Activated naive CD8-positive, alpha-beta T cell treated with anti-CD3 and anti-CD28 coated beads, Interleukin-2, amount 10 ng/mL, durations not matched to agents 7 days and 5 days (primary cell): ENCODE data around the gene PRR5. TPM values are rescaled to one million over a fixed set of nuclear protein-coding genes. Genes with fewer than 3 reads are reported as not detected.
"Not testable (repeated sequence)": the region's sequence is repeated elsewhere in the genome, so short reads cannot be mapped to it uniquely, and the experiment has no call there.

Experiments used
- ATAC-seq: fragments of 150-1000 bp; cut with Tn5 transposase; one replicate; pipeline ENCODE4 v1.10.0; 2021; ENCODE audit warnings: low read depth, moderate library complexity
- POLR2A ChIA-PET: fragments of 350-600 bp; sonication (Branson Sonifier 250); formaldehyde crosslinking; loops from one replicate; lab custom pipeline; 2021; ENCODE audit warnings: antibody characterized with exemption; lab: Charles Lee
- DNase-seq: peaks from one replicate; pipeline ENCODE4 v3.0.0; 2021
- H3K27ac Mint-ChIP-seq: one replicate; pipeline ENCODE4 v1.8.0; 2022; ENCODE audit warnings: mild to moderate bottlenecking, mixed read lengths
- H3K27me3 Mint-ChIP-seq: one replicate; pipeline ENCODE4 v1.8.0; 2022; ENCODE audit warnings: mild to moderate bottlenecking, moderate library complexity, mixed read lengths
- H3K36me3 Mint-ChIP-seq: one replicate; pipeline ENCODE4 v1.8.0; 2021; ENCODE audit warnings: mild to moderate bottlenecking, mixed read lengths
- H3K4me1 Mint-ChIP-seq: one replicate; pipeline ENCODE4 v1.8.0; 2021; ENCODE audit warnings: mixed read lengths
- H3K4me3 Mint-ChIP-seq: one replicate; pipeline ENCODE4 v1.8.0; 2022; ENCODE audit warnings: mild to moderate bottlenecking, moderate library complexity, mixed read lengths
- H3K9me3 Mint-ChIP-seq: one replicate; pipeline ENCODE4 v1.8.0; 2021; ENCODE audit warnings: mixed read lengths
- total RNA-seq, 2 experiments: library from RNA; stranded (reverse); gene quantifications; one replicate each; pipeline ENCODE4 v1.2.3, GENCODE V29; 2021

The PRR5 gene
- total RNA-seq, 2 experiments from 2014 or later, result 51.5 to 52.3 TPM

GRCh38 chr22:44677871-44678555, 24.0 kb upstream of the PRR5 start:
- no peaks in the 10 kb centered on the region for H3K9me3 Mint-ChIP-seq
- DNase-seq (no peak), ATAC-seq (no peak)
- no peak overlapping the region for H3K4me3 Mint-ChIP-seq
- H3K36me3 Mint-ChIP-seq, result peaks cover 3% of the 10 kb centered on the region
- POLR2A ChIA-PET, result interaction anchor here (0.6 to 1.9 kb wide), 3 partner anchors 10 to 20 kb away, joined by 3 to 10 read pairs (median 7); no protein-coding TSS in a partner anchor
- no peaks in the 10 kb centered on the region for H3K27me3 Mint-ChIP-seq
- H3K27ac Mint-ChIP-seq, result peak overlapping the region; percentile 5
- peaks cover 45% of the 10 kb centered on the region for H3K4me1 Mint-ChIP-seq

- peak overlapping the region; percentile 49 for H3K27ac Mint-ChIP-seq
- peaks cover 50% of the 10 kb centered on the region for H3K4me1 Mint-ChIP-seq
- no peaks in the 10 kb centered on the region for H3K27me3 Mint-ChIP-seq
- no peak overlapping the region for H3K4me3 Mint-ChIP-seq
- H3K9me3 Mint-ChIP-seq, result no peaks in the 10 kb centered on the region
- H3K36me3 Mint-ChIP-seq, result peaks cover 3% of the 10 kb centered on the region
- DNase-seq (no peak), ATAC-seq (no peak)
- POLR2A ChIA-PET, result interaction anchor here (1.4 kb wide), 1 partner anchor 10 kb away, joined by 3 read pairs; no protein-coding TSS in a partner anchor
Measured at GRCh38 chr22:44678556-44679305, 23.3 kb upstream of the PRR5 start.

- H3K27me3 Mint-ChIP-seq, H3K27ac Mint-ChIP-seq, H3K4me3 Mint-ChIP-seq, DNase-seq, H3K9me3 Mint-ChIP-seq, H3K36me3 Mint-ChIP-seq, ATAC-seq: not testable (repeated sequence)
- peaks cover 53% of the 10 kb centered on the region for H3K4me1 Mint-ChIP-seq
- POLR2A ChIA-PET, result interaction anchor here (1.4 kb wide), 1 partner anchor 10 kb away, joined by 3 read pairs; no protein-coding TSS in a partner anchor
Measured at GRCh38 chr22:44679306-44679647, 22.7 kb upstream of the PRR5 start.

- Mint-ChIP-seq H3K36me3 (peaks cover 3% of the 10 kb centered on the region), H3K4me3 (no peak overlapping the region), H3K4me1 (peaks cover 61% of the 10 kb centered on the region), H3K27me3 (no peaks in the 10 kb centered on the region), H3K27ac (no peak overlapping the region), H3K9me3 (no peaks in the 10 kb centered on the region)
- POLR2A ChIA-PET, result interaction anchor here (1.4 kb wide), 1 partner anchor 11 kb away, joined by 3 read pairs; no protein-coding TSS in a partner anchor
- no peak for DNase-seq
- ATAC-seq, result no peak
Measured at GRCh38 chr22:44680058-44680457, 21.9 kb upstream of the PRR5 start.

- Mint-ChIP-seq H3K4me1 (peaks cover 61% of the 10 kb centered on the region), H3K9me3 (no peaks in the 10 kb centered on the region), H3K36me3 (peaks cover 3% of the 10 kb centered on the region), H3K27me3 (no peaks in the 10 kb centered on the region), H3K4me3 (no peak overlapping the region), H3K27ac (peak overlapping the region; percentile 16)
- ATAC-seq (no peak), DNase-seq (peak; percentile 34)
- POLR2A ChIA-PET, result interaction anchor here (0.7 kb wide), 2 partner anchors 13 to 16 kb away, joined by 4 read pairs; no protein-coding TSS in a partner anchor
Measured at GRCh38 chr22:44680481-44680894, 21.5 kb upstream of the PRR5 start.

- POLR2A ChIA-PET, result interaction anchor here (0.6 to 1.6 kb wide), 6 partner anchors 12 to 82 kb away, joined by 3 to 6 read pairs (median 4); no protein-coding TSS in a partner anchor
- Mint-ChIP-seq H3K4me1 (peaks cover 55% of the 10 kb centered on the region), H3K36me3 (peaks cover 8% of the 10 kb centered on the region), H3K4me3 (peak overlapping the region; percentile 65), H3K27me3 (no peaks in the 10 kb centered on the region), H3K27ac (peak overlapping the region; percentile 81), H3K9me3 (no peaks in the 10 kb centered on the region)
- ATAC-seq, result no peak
- no peak for DNase-seq
Measured at GRCh38 chr22:44682556-44683168, 19.3 kb upstream of the PRR5 start.

- Mint-ChIP-seq H3K9me3 (no peaks in the 10 kb centered on the region), H3K4me3 (peak overlapping the region; percentile 65), H3K36me3 (peaks cover 8% of the 10 kb centered on the region), H3K4me1 (peaks cover 55% of the 10 kb centered on the region), H3K27me3 (no peaks in the 10 kb centered on the region), H3K27ac (peak overlapping the region; percentile 81)
- POLR2A ChIA-PET, result interaction anchor here (0.8 to 0.9 kb wide), 3 partner anchors 12 to 19 kb away, joined by 3 read pairs; no protein-coding TSS in a partner anchor
- peak; percentile 48 for DNase-seq
- ATAC-seq, result no peak
Measured at GRCh38 chr22:44683237-44683636, 18.8 kb upstream of the PRR5 start.

- POLR2A ChIA-PET, result interaction anchor here (1.3 kb wide), 1 partner anchor 13 kb away, joined by 6 read pairs; no protein-coding TSS in a partner anchor
- Mint-ChIP-seq H3K4me1 (peaks cover 55% of the 10 kb centered on the region), H3K36me3 (peaks cover 8% of the 10 kb centered on the region), H3K4me3 (no peak overlapping the region), H3K9me3 (no peaks in the 10 kb centered on the region), H3K27me3 (no peaks in the 10 kb centered on the region), H3K27ac (peak overlapping the region; percentile 30)
- DNase-seq (no peak), ATAC-seq (no peak)
Measured at GRCh38 chr22:44683881-44684280, 18.1 kb upstream of the PRR5 start.

- Mint-ChIP-seq H3K27ac (peak overlapping the region; percentile 80), H3K9me3 (no peaks in the 10 kb centered on the region), H3K4me3 (peak overlapping the region; percentile 65), H3K4me1 (peaks cover 54% of the 10 kb centered on the region), H3K36me3 (peaks cover 8% of the 10 kb centered on the region), H3K27me3 (no peaks in the 10 kb centered on the region)
- DNase-seq (peak; percentile 83), ATAC-seq (peak; percentile 83)
- POLR2A ChIA-PET, result interaction anchor here (1.3 kb wide), 2 partner anchors 14 to 21 kb away, joined by 5 to 6 read pairs; no protein-coding TSS in a partner anchor
Measured at GRCh38 chr22:44684506-44685383, 17.3 kb upstream of the PRR5 start.

GRCh38 chr22:44685384-44686056, 16.5 kb upstream of the PRR5 start:
- POLR2A ChIA-PET, result interaction anchor here (1.2 to 1.4 kb wide), 5 partner anchors 9 to 659 kb away, joined by 3 to 6 read pairs (median 4); no protein-coding TSS in a partner anchor
- Mint-ChIP-seq H3K4me1 (peaks cover 48% of the 10 kb centered on the region), H3K9me3 (no peaks in the 10 kb centered on the region), H3K27me3 (no peaks in the 10 kb centered on the region), H3K4me3 (peak overlapping the region; percentile 65), H3K27ac (peak overlapping the region; percentile 80), H3K36me3 (peaks cover 6% of the 10 kb centered on the region)
- ATAC-seq (peak; percentile 68), DNase-seq (peak; percentile 72)

- POLR2A ChIA-PET, result interaction anchor here (1.4 kb wide), 2 partner anchors 10 to 660 kb away, joined by 3 to 4 read pairs; no protein-coding TSS in a partner anchor
- H3K4me3 Mint-ChIP-seq, result no peak overlapping the region
Measured at GRCh38 chr22:44686873-44687600, 15.0 kb upstream of the PRR5 start.

More at GRCh38 chr22:44686873-44687600, 15.0 kb upstream of the PRR5 start:
- H3K27ac Mint-ChIP-seq, result peak overlapping the region; percentile 83
- DNase-seq (no peak), ATAC-seq (no peak)
- no peaks in the 10 kb centered on the region for H3K27me3 Mint-ChIP-seq
- H3K36me3 Mint-ChIP-seq, result peaks cover 6% of the 10 kb centered on the region
- H3K4me1 Mint-ChIP-seq, result peaks cover 36% of the 10 kb centered on the region
- no peaks in the 10 kb centered on the region for H3K9me3 Mint-ChIP-seq
